Measurements from ENCODE around the gene CHST1.
A peak's percentile ranks its signal among the peaks of the same experiment; 100 is the strongest.

Gene CHST1, protein sequence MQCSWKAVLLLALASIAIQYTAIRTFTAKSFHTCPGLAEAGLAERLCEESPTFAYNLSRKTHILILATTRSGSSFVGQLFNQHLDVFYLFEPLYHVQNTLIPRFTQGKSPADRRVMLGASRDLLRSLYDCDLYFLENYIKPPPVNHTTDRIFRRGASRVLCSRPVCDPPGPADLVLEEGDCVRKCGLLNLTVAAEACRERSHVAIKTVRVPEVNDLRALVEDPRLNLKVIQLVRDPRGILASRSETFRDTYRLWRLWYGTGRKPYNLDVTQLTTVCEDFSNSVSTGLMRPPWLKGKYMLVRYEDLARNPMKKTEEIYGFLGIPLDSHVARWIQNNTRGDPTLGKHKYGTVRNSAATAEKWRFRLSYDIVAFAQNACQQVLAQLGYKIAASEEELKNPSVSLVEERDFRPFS

DNA sequence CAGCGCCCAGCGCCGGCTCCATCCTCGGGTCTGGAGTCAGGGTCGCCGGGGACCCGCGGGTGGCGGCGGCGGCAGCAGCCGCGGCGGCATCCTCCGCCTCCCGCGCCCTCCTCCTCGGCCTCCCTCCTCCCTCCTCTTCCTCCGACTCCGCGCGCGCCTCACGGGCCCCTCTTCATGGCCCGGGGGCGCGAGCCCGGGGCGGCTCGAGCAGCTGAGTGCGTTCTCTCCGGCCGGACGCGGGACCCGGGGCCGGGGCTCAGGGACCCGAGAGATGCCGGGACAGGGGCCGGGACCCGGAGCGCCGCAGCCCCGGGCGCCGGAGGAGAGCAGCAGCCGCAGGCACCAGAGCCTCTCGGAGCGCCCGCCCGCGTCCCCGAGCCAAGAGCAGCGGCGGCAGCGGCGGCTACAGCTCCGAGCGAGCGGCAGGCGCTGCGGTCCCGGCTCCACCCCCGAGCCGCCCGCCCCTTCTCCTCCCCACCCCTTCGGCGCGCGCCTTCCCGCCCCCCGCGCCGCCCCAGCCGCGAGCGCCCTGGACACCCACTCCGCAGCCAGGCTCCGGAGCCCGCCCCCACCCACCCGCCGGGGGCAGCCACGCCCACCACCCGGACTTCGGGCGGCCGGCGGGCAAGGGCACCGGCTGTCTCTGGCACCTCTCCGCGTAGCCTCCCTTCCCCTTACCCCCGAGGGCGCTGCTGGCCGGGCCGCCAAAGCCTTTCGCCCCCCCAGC lies at the start of gene CHST1:
TSS of gene CHST1 (minus strand) at position 417 of the 727 bp plus-strand sequence. CDS start 14,699 bp downstream, outside the sequence.
- DNase-seq = peak; percentile 28

DNA sequence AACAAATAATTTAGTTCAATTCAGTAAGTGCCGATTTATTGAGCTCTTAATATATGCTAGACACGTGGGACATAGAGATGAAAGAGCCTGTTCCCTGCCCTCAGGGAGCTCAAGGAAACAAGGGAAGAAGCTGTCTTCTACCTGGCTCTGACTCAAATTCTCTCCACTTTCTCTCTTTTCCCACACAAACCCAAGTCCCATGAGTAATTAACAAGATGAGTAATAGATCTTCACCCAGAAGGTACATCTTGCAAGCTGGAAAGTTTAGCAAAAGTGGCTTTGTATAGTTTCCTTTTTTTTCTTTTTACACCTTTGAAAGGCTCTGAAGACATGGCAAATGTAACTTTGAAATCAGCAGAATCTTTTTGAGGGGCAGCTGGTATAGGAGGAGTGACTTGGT lies 48.2 kb upstream of the CHST1 start:
- DNase-seq = no peak

DNA sequence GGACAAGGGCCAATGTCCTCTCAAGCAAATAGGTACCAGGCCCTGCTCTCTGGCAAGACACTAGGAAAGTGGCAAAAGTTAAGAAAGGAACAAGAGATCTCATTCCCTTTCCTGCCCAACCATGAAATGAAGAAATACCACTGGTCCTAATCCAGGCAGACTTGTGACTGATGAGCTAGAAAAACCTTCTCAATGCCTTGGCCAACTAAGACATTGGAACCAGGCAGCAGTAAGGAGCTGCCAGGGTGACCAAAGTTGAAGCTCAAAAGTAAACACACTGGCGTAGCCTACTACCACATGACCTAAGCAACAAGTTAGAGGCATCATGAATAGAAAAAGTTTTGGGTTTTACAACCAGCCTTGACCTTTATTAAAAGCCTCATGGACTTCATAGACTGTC lies 45.1 kb upstream of the CHST1 start:
- DNase-seq = no peak

DNA sequence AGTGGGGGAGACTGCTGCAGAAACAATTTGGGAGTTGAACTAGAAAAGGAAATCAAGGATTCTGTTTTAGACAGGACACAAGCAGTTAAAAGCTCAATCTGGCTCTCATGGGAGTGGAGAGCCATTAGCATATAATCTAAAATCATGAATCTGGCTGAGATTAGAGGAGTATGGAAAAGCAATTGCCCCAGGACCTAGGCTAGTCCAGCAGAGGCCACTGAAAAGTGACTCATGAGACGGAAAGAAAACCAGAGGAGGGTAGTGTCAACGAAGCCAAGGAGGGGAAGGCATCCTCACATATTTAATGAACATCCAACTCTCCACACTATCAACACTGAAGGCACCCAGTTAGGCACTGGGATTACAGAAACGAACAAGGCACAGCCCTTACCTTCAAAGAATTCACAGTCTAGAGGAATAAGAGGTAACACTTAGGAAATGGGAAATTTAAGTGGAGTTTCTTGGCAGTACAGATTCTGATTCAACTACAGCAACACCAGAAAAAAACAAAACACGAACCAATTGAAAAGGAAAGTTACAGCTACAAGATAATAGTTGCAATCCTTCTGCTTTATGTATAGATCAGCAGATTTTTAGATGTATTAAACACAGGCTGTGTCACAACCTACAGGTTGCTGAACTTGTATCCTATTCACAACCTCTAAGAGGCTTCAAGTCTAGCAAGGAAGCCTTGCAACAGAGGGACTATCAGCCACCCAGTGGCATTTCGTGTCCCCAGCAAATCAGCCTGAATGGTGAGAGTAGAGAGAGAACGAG lies 43.7 kb upstream of the CHST1 start:
- DNase-seq = no peak

DNA sequence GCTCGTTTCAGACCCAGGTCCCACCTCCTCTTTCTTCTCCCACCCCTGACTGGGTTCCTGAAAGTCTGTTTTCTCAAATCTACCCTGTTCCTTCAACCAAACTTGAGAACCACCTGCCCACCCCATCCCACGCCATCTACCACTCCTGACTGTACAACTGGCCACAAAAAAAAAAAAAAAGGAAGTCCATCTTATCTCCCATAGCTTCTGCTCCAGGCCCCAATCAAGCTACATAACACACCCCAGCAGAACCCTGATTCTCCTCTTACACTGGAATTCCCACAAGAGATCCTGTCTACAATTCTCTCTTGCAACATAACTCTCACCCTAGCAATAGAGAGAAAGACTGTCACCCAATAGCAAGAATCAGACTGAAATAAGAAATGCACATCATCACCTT lies 39.2 kb upstream of the CHST1 start:
- no peak for DNase-seq

DNA sequence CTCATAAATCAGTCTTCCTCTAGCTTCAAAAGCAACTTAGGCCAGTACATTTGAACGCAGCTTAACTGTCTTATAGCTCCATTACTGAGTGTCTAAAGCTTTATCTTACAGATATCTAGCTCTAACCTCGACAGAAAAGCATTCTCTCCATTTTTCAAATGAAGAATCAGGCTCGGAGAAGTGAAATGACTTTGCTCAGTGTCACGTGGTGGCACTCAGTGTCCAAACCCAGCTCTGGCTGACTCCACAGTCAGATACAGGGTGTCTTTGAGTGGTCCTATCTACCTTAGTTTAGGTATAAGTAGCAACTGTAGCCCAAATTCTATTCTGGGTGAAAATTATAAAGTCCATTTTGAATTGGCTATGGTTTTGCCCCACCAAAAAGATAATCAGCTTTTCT lies 38.7 kb upstream of the CHST1 start:
- DNase-seq = no peak

DNA sequence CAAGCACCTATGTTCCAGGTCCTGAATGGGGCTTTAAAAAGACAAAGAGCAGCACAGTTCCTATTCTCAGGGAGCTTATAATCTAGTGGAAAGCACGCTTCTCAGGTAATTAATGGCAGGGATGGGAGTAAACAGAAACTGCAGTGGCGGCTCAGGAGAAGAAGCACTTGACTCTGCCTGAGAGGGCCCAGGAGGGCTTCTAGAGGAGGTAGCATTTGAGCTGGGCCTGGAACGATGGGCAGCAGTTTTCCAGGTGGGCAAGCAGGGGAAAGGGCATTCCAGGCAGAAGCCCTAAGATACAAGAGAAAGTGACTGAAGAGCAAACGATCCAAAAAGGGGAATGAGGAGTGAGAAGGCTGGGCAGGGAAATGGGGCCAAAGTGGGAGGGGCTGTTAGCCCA lies 37.1 kb upstream of the CHST1 start:
- DNase-seq = no peak

DNA sequence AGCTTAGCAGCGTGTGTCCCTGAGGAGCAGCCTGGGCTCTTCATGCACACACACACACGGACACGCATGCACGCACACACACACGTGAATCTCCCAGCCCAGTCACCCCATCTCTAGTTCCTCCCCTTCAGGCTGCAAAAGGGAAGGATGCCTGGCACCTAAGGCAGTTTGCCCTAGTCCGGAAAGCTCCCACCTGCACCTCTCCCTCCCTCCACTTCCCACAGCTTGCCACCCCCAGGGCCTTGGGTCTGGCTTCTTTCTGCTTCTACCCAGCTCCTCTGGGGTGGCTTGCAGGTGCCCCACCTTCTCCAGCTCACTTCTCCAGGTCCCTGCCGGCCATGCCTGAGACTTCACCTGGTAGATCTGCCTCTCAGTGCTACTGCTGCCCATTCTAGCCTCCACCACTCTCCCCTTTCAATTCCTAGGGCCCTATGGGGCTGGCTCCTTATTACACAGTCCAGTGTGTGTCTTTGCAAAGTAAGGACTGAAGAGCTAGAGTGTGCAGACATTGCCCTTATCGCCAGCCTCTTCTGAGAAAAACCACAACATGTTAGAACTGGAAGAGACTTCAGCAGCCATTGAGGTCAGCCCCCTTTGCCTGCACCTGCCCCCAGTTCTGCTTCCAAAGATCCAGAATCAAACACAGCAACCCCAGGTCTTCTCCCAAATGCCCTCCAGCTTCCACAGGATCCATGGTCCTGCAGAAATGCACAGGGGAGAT lies 33.5 kb upstream of the CHST1 start:
- no peak for DNase-seq

DNA sequence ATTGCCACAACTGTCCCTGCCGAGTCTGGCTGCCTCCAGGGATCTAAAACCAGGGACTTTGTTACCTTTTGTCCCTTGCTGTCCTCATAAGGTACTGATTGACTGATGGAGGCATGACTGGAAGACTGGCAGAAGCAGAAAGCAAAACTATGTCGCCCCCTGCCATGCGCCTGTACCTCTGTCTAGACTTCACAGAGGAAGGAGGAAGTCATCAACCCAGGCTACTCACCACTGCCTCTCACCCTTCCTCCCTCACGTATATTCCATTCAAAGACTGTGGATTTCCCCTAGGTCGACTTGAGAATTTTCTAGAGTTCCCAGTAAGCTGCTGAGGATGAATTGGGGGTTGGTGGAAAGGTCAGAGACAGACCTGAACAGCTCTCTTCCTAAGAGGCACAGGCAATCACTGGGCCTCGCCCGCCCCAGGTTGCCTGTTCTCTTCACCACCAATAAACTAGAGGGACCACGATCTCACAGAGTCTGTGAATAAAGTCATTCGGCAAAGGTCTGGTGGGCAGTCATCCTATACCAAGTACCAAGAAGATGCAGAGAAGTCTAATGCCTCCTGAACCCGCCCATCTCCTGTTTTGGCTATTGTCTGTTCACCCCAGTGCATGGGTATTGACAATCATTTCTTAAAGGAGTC lies 27.5 kb upstream of the CHST1 start:
- DNase-seq = no peak

DNA sequence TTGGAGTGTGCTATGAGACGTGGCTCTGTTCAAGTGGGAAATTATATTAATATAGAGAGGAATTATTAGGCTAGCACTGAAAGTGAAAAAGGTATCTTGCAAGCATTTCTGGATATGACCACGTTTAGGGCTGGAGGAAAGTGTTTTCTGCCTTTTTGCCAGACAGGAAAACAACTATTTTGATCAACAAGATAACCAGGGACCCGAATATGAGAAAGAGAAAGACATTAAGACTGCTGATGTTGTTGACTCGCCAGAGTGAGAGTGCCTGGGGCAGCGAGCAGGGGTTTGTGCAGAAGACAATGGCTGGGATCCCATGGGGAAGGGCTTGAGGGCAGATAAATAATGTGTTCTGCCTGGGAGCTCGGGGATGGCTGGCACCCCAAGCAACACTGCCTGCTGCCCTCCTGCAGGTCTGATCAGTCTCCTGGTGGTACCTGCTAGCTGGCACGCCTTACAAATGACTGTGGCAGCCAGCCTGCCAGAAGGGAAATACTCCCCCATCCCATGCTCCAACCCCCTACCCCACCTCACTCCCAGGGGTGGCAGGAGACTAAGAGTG lies 23.1 kb upstream of the CHST1 start:
- DNase-seq = no peak

DNA sequence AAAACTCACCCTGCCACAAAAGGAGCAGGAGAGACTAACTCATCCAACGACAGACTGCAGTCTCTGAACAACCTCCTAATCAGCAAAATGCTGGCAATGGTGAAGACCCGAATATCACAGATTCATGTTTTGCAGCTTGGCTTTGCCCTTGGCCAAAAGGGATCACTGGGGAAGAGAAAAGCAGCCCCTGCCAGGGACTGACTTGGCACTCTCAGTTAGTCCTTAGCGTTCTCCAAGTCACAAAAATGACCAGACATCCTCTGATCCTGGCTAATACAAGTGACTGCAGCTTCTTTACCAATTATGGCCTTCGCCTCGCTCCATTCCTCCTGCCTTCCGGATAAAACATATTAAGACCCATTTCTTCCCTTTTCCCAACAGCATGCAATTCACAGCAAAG lies 22.4 kb upstream of the CHST1 start:
- DNase-seq = no peak

DNA sequence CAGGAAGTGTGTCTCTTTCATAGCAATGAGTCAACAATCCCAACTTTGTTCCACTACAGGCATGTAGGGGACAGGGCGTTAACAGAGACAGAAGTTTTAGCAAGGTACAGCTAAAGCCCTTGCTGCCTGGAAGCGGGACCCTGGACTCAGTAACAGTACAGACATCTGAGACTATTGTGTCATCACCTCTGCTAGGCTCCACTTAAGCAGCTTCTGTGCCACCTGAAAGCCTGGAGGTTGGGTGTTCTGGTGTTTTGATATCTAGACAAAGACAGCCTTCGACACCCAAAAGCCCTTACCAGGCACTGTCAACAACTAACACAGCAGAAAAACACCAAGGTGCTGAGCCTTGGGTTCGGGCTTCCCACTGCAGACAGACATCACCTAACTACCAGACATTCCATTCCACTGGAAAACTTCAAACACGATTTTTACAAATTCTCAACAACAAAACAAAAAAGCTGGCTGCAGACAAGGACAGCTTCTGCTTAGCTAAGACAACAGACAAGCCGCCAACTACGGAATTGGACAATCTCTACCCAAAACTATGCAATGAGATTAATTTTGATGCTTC lies 20.6 kb upstream of the CHST1 start:
- DNase-seq = no peak

DNA sequence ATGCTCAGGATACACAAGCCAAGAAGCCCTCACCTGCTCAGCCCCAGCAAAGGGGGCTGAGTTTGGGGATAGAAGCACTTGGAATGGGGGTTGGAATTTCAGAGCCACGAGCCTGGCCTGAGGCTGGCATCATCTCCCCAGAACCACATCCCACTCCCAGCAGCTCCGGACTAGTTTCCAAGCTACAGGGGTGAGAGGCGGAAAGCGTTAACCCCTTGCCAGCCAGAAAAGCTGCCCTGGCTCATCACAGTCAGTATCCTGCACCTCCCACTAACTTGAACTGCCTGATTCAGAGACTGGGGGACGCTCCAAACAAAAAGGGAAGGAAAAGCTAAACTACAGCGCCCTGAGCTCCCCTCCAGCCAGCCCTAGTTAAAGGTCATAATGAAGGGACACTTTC lies 19.0 kb upstream of the CHST1 start:
- DNase-seq = no peak

DNA sequence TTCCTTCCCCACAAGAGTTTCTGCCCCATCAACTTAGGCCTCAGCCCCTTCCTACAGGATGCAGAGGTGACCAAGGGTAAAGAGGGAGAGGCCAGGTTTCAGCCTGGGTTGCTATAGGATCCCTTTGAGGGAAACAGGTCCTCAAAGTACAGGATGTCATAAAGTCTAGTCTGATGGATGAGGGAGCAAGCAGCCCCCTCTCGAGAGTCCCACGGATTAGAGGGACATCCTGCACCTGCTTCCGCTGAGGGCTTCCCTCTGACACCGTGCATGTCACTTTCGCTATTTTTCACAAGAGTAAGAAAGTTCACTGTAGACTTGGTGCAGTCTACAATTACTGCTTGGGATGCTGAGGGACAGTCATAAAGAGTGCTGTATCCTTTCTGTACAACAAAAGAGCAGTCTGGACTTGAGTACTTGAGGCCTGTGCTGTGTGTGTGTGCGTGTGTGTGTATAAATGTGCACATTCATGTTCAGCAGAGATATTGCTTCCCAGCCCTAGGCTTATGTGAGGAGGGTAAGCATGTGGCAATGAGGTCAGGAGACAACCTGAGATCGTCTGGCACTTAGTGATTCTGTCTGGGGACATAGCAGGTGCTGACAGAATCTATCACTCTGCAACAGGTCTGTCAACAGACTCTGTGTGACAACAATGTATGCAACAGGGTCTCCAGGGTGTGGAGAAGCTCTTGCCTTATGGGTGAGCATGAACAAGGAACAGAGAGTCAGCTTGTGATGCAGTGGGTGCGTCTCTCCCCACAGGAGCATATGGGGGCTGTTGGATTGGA lies 18.0 kb upstream of the CHST1 start:
- DNase-seq = no peak

DNA sequence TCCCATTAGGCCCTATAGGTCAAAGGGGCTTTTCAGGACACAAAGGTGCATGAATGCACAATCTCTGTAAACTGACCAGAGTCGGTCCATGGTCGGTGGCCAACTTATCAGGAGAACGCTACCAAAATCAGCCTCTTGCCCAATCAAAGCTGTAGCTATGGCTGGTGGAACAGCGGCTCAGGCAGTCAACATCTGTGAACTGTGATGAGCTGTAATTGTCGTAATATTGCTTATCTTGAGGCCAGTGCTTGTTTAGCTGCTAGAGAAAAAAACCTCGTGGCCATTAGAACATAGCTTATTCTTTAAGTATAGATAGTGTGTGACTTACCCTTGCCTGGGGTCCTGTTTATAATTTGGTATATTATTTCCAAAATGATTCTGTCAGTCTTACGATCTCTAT lies 14.4 kb upstream of the CHST1 start:
- DNase-seq = no peak

DNA sequence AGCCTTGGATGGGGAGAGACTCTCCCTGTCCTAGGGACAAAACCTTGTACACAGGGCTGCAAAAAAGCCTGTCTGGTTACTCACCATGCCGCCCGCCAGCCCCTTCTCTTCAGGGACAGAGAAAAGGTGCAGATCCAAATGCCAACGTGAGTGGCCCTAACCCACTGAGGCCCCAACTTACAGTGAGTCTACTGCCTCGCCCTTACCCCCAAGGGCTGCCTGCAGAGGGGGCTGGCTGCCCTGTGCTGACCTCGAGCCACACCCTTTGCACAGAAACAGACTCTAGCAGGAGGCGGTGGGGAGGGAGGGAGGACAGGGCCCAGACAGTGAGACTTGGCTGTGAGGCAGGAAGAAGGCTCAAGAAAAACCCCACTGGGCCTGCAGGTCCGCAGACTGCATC lies 13.6 kb upstream of the CHST1 start:
- DNase-seq = no peak

DNA sequence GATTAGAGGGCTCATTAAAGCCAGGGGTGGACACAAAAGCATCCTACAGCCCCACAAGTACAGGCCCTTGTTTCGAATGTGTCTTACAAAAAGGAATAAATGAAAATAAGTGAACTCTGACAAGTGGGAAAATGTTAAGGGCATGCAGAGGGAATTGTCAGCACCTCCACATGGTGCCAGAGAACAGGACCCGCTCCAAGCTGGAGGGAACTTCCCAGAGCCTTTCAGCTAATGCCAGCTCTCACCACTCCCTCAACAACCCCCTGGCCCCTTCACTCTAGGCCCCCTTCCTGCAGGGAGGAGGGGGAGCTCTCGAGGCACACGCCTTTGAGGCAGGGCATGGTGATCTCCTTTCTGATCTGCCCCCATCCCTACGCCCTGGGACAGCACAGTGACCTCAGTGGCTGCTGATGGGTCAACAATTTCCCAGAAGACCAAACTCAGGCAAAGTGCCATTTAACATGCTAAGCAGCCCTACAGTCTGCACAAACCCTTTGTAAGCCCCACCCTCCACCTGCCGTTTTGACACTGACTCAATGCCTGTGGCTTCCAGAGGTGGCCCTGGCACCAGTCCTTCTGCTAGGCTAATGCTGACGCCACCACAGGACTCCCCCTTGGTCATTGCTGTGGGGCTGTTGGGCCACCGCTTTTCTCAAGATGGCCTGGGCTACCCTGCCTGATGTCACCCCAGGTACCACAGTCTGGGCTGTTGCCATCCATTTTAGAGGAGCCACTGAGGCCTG lies 12.5 kb upstream of the CHST1 start:
- no peak for DNase-seq

DNA sequence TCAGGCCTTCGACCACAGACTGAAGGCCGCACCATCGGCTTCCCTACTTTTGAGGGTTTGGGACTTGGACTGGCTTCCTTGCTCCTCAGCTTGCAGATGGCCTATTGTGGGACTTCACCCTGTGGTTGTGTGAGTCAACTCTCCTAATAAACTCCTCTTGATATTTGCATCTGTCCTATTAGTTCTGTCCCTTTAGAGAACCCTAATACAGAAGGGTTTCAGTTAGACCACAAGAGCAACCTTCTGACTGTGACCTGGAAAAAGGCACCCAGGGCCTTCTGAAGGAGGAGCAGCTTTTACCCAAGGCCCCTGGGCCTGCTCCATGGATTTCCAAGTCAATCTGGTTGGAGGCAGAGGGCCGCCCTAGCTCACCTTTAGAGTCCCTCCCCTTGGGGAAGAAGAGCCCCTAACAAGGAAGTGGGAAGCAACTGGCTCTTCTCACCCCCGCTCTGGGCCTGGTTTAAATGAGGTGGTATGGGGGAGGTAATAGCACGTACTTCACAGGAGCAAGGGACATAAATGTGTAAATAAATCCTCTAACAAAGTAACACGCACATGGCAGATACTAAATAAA lies 11.2 kb upstream of the CHST1 start:
- no peak for DNase-seq

DNA sequence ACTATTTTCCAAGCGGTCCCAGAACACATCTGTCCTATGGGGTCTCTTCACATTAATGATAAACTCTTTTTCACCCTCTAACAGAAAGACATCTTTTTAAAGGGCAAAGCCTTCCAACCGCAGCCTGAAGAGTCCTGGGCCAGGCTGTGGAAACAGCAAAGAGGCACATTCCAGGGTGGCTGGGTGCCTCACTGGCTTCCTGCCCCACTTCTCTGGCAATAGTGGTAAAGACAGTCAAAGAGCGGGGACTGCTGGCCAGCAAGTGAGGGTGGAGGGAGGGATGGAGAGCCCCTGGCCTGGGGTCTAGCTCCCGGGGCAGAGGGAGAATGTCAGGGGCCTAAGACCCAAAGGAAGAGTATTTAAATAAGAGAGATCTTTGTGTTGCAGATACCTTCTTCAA lies 10.2 kb upstream of the CHST1 start:
- no peak for DNase-seq
